IMR-90 (cell line): ENCODE results near the gene OSBPL2.

Source experiments
- BHLHE40 ChIP-seq: fragments of 150-350 bp; IDR thresholded peaks from 2 replicates; pipeline ENCODE4 v1.6.1; 2016; ENCODE audit warnings: mild to moderate bottlenecking, low read depth, low read length
- FOS ChIP-seq: fragments of 150-350 bp; IDR thresholded peaks from 2 replicates; pipeline ENCODE4 v1.6.1; 2016; ENCODE audit warnings: low read depth, low read length
- MAZ ChIP-seq: IDR thresholded peaks from 2 replicates; pipeline ENCODE4 v1.6.1; 2012; ENCODE audit warnings: low read depth, mild to moderate bottlenecking, low read length, improper control_type of control experiment, moderate library complexity, borderline replicate concordance
- POLR2A ChIP-seq: IDR thresholded peaks from 2 replicates; pipeline ENCODE4 v1.6.1; 2012; ENCODE audit warnings: mild to moderate bottlenecking, low read depth, low read length
- RAD21 ChIP-seq: IDR thresholded peaks from 2 replicates; pipeline ENCODE4 v1.6.1; 2012; ENCODE audit warnings: low read length, improper control_type of control experiment
- RFX5 ChIP-seq: IDR thresholded peaks from 2 replicates; pipeline ENCODE4 v1.8.0; 2012; ENCODE audit warnings: low read depth, mild to moderate bottlenecking, low read length, moderate library complexity
- SMC3 ChIP-seq: fragments of 150-350 bp; IDR thresholded peaks from 2 replicates; pipeline ENCODE4 v1.6.1; 2016; ENCODE audit warnings: low read depth, mild to moderate bottlenecking, antibody characterized with exemption, low read length, moderate library complexity
- TF ChIP-seq, protein P1 (sequence below): fragments of 150-350 bp; IDR thresholded peaks from 2 replicates; pipeline ENCODE4 v1.6.1; 2016; ENCODE audit warnings: low read depth, mild to moderate bottlenecking, low read length, moderate library complexity, borderline replicate concordance
- TF ChIP-seq, protein P2 (sequence below): fragments of 150-350 bp; IDR thresholded peaks from 2 replicates; pipeline ENCODE4 v1.6.1; 2017; ENCODE audit warnings: mild to moderate bottlenecking, antibody characterized with exemption, low read length, low read depth
- TF ChIP-seq, protein P3 (sequence below): conservative IDR thresholded peaks from 2 replicates; pipeline ENCODE4 v1.5.1; 2012; ENCODE audit warnings: mild to moderate bottlenecking, low read depth, low read length, improper control_type of control experiment

DNA sequence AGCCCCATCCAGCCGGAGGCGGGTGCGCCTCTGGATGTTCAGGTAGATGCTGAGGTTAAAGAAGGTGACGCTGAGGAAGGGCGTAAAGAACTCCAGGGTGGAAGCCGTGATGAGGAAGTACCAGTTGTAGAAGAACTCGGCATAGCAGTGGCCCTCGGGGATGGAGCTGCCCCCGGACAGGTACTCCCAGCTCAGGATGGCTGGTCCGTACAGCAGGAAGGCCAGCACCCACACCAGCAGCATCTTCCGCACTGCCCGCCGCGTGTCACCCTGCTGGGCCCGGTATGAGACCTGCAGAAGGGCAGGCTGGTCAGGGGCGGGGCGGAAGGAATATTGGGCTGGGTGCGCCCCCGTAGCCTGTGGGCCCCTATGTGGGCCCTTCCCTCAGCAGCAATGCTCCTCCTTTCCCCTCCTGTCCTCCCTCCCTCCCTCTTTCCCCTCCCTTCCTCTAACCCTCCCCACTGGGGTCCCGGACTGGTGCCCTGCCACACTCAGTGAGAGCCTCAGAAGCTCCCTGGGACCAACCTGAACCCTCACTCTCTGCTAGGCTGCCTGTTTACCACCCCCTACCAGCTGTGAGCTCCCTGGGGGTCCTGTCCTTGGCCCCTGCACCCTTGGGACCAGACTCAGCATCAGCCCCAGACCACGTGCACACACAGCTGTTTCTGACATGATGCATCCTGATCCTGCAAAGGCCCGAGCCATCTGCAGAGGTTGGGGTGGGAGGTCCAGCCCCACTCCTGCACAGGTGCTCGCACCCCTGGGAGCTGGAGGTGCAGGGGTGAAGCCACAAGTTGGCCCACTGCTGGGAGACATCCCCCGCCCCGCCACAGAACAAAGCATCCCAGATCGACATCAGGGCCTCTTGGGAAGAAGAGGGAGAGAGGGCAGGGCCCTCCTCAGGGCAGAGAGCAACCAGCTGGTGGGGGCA is 21.4 kb upstream of the OSBPL2 start:
- TF ChIP-seq, protein P1, sequence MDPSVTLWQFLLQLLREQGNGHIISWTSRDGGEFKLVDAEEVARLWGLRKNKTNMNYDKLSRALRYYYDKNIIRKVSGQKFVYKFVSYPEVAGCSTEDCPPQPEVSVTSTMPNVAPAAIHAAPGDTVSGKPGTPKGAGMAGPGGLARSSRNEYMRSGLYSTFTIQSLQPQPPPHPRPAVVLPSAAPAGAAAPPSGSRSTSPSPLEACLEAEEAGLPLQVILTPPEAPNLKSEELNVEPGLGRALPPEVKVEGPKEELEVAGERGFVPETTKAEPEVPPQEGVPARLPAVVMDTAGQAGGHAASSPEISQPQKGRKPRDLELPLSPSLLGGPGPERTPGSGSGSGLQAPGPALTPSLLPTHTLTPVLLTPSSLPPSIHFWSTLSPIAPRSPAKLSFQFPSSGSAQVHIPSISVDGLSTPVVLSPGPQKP = no peak
- TF ChIP-seq, protein P2, sequence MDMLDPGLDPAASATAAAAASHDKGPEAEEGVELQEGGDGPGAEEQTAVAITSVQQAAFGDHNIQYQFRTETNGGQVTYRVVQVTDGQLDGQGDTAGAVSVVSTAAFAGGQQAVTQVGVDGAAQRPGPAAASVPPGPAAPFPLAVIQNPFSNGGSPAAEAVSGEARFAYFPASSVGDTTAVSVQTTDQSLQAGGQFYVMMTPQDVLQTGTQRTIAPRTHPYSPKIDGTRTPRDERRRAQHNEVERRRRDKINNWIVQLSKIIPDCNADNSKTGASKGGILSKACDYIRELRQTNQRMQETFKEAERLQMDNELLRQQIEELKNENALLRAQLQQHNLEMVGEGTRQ = no peak
- TF ChIP-seq, protein P3, sequence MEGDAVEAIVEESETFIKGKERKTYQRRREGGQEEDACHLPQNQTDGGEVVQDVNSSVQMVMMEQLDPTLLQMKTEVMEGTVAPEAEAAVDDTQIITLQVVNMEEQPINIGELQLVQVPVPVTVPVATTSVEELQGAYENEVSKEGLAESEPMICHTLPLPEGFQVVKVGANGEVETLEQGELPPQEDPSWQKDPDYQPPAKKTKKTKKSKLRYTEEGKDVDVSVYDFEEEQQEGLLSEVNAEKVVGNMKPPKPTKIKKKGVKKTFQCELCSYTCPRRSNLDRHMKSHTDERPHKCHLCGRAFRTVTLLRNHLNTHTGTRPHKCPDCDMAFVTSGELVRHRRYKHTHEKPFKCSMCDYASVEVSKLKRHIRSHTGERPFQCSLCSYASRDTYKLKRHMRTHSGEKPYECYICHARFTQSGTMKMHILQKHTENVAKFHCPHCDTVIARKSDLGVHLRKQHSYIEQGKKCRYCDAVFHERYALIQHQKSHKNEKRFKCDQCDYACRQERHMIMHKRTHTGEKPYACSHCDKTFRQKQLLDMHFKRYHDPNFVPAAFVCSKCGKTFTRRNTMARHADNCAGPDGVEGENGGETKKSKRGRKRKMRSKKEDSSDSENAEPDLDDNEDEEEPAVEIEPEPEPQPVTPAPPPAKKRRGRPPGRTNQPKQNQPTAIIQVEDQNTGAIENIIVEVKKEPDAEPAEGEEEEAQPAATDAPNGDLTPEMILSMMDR = no peak
- TF ChIP-seq BHLHE40 (no peak), MAZ (no peak), POLR2A (no peak), FOS (no peak), SMC3 (no peak), RAD21 (no peak), RFX5 (no peak)
